ENCODE data around the gene UNC13A.

The UNC13A gene

DNA sequence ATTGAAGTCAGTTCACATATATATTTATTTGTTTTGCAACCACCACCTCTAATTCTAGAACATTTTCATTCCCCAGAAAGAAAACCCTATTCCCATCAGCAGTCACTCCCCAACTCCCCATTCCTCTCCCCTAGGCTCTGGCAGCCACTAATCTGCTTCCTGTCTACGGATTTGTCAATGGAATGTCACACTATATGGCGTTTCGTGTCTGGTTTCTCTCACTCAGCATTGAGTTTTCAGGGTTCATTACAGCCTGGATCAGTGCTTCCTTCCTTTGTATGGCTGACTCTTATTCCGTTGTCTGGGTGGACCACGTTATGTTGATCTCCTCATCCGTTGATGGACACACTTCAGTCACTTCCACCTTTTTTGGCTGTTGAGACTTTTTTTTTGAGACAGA lies 123.4 kb downstream of the UNC13A start:
- no peak for DNase-seq (ENCODE audit: low read depth)
- TF ChIP-seq, protein P1, sequence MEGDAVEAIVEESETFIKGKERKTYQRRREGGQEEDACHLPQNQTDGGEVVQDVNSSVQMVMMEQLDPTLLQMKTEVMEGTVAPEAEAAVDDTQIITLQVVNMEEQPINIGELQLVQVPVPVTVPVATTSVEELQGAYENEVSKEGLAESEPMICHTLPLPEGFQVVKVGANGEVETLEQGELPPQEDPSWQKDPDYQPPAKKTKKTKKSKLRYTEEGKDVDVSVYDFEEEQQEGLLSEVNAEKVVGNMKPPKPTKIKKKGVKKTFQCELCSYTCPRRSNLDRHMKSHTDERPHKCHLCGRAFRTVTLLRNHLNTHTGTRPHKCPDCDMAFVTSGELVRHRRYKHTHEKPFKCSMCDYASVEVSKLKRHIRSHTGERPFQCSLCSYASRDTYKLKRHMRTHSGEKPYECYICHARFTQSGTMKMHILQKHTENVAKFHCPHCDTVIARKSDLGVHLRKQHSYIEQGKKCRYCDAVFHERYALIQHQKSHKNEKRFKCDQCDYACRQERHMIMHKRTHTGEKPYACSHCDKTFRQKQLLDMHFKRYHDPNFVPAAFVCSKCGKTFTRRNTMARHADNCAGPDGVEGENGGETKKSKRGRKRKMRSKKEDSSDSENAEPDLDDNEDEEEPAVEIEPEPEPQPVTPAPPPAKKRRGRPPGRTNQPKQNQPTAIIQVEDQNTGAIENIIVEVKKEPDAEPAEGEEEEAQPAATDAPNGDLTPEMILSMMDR (conservative IDR thresholded peaks at IDR 0.05; ENCODE audit: low read depth, low read length) = no peak
- no peak overlapping the region for H3K4me3 ChIP-seq (ENCODE audit: low read length)

DNA sequence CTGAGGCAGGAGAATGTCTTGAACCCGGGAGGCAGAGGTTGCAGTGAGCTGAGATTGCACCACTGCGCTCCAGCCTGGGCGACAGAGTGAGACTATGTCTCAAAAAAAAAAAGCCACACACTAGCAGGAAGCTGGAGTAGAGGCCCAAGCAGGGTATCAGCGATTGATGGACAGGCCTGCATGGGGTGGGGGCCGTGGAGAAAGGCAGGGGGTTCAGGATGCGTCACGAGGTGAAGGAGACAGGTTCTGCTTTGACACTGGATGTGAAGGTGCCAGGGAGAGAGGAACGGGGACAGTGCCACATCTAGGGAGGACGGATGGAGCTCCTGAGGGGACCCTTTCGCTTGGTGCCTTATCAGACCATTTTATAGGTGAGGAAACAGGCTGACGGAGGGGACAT lies 125.6 kb downstream of the UNC13A start:
- TF ChIP-seq, protein P1 (conservative IDR thresholded peaks at IDR 0.05; ENCODE audit: low read depth, low read length) = no peak
- no peak for DNase-seq (ENCODE audit: low read depth)
- no peak overlapping the region for H3K4me3 ChIP-seq (ENCODE audit: low read length)

DNA sequence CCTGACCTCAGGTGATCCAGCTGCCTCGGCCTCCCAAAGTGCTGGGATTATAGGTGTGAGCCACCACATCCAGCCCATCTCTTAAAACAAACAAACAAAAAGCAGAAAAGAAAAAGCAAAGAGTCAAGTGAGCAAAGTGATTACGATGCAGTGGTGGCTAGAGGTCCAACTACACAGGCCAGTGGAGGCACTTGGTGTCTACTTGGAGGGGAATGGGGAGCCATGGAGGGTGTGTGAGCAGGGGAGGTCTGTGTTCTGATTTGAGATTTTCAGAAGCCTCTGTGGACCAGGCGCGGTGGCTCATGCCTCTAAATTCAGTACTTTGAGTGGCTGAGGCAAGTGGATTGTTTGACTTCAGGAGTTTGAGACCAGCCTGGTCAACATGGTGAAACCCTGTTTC lies 126.1 kb downstream of the UNC13A start:
- no peak overlapping the region for H3K4me3 ChIP-seq (ENCODE audit: low read length)
- TF ChIP-seq, protein P1 (conservative IDR thresholded peaks at IDR 0.05; ENCODE audit: low read depth, low read length) = no peak
- no peak for DNase-seq (ENCODE audit: low read depth)

DNA sequence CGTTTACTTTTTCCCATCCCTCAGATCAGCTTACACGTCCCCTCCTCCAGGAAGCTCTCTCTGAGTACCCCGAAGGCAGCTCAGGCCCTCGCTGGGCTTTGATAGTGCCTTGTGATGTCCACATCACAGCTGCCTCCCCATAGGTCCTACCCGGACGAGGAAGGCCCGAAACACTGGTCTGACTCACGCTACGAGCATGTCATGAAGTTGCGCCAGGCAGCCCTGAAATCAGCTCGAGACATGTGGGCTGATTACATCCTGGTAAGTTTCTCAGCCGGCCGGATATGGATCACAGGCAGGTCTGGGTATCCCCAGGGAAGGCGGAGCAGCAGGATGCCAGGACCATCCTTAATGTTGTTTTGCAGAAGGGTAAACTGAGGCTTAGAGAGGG lies 128.0 kb downstream of the UNC13A start:
- H3K4me3 ChIP-seq (ENCODE audit: low read length) = no peak overlapping the region
- TF ChIP-seq, protein P1 (conservative IDR thresholded peaks at IDR 0.05; ENCODE audit: low read depth, low read length) = no peak
- no peak for DNase-seq (ENCODE audit: low read depth)

DNA sequence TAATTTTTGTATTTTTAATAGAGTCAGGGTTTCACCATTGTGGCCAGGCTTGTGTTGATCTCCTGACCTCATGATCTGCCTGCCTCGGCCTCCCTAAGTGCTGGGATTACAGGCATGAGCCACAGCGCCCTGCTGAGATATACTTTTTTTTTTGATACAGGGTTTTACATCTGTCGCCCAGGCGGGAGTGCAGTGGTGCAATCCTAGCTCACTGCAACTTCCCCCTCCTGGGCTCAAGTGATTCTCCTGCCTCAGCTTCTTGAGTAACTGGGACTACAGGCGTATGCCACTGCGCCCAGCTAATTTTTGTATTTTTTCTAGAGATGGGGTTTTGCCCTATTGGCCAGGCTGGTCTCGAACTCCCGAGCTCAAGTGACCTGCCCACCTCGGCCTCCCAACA lies 130.7 kb downstream of the UNC13A start:
- TF ChIP-seq, protein P1 (conservative IDR thresholded peaks at IDR 0.05; ENCODE audit: low read depth, low read length) = no peak
- DNase-seq (ENCODE audit: low read depth) = no peak
- no peak overlapping the region for H3K4me3 ChIP-seq (ENCODE audit: low read length)

DNA sequence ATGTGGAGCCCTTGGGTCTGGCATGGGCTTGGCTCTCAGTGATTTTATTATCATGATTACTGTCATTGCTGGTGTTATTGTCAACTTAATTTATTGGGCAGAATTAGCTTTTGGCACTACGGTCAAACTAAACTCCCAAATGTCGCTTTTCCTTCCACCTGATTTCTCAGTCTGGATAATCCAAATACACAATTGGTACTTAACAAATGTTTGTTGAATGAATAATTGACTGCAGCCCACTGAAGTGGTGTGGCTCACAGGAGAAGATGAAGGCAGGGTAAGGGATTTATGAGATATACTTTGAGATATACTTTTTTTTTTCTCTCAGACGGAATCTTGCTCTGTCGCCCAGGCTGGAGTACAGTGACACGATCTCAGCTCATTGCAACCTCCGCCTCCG lies 131.2 kb downstream of the UNC13A start:
- DNase-seq (ENCODE audit: low read depth) = no peak
- H3K4me3 ChIP-seq (ENCODE audit: low read length) = no peak overlapping the region

More for the DNA sequence above, 131.2 kb downstream of the UNC13A start:
- TF ChIP-seq, protein P1 (conservative IDR thresholded peaks at IDR 0.05; ENCODE audit: low read depth, low read length) = no peak

Data from retinal pigment epithelial cell (primary cell).